ENCODE measurements around the gene STK10.

STK10 gene

DNA sequence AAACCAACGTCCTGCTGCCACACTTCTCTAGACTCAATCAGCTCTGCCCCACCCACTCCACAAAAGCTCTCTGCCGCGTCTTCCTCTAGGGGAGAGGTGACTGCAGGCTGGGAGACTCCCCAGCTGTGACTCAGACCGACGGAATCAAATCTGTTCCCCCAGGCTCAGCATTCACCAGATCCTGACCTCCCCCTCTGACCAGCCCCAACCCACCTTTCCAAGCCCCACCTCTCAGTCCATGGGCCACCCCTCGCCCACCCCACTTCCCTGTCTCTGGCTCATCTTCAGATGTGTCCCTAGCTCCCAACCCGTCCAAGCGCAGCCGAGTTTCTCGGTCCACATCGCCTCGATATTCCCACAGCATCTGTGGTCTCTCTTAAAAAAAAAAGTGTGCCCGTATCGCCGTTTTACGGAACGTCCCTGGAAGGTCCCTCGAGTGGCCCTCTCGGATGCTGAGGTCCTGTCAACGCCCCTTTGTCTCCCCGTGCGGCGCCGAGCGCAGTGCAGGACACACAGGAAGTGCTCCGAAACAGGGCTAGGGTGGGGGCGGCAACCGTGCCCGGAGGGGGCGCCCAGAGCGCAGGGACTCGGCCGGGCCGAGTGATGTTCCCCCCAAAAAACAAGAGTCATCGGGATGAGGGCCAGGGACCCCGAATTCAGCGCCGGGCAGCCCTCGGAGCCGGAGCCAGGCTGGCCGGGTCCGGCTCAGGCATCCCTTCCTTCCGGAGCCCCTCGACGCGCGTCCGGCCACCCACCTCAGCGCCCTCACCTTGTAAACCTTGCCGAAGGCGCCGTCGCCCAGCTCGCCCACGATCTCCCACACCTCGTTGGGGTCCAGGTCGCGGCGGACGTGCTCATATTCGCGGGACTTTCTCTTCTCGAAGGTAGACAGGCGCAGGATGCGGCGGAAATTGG lies 649 bp downstream of the STK10 start:
- H3K9me3 ChIP-seq (ENCODE audit: insufficient read depth, low read length), result no peaks in the 10 kb centered on the region
- H3K36me3 ChIP-seq (ENCODE audit: insufficient read depth, insufficient read length, low read length), result peaks cover 8% of the 10 kb centered on the region
- H3K9ac ChIP-seq (ENCODE audit: insufficient read length, low read depth), result peak overlapping the region; percentile 86
- H3K4me1 ChIP-seq (ENCODE audit: insufficient read depth, insufficient read length), result peaks cover 5% of the 10 kb centered on the region
- no peak for DNase-seq (ENCODE audit: low read depth, low spot score)
- no peaks in the 10 kb centered on the region for H3K27me3 ChIP-seq (ENCODE audit: insufficient read depth, insufficient read length)
- peak overlapping the region; percentile 75 for H3K4me3 ChIP-seq (ENCODE audit: insufficient read length, low read depth)
- TF ChIP-seq YY1 (IDR thresholded peaks at IDR 0.05; ENCODE audit: insufficient read depth, insufficient read length) (no peak), SUZ12 (IDR thresholded peaks at IDR 0.05; ENCODE audit: extremely low read depth, insufficient read depth, insufficient read length) (no peak), ZNF274 (IDR thresholded peaks at IDR 0.05; ENCODE audit: low read depth, low read length) (no peak)

DNA sequence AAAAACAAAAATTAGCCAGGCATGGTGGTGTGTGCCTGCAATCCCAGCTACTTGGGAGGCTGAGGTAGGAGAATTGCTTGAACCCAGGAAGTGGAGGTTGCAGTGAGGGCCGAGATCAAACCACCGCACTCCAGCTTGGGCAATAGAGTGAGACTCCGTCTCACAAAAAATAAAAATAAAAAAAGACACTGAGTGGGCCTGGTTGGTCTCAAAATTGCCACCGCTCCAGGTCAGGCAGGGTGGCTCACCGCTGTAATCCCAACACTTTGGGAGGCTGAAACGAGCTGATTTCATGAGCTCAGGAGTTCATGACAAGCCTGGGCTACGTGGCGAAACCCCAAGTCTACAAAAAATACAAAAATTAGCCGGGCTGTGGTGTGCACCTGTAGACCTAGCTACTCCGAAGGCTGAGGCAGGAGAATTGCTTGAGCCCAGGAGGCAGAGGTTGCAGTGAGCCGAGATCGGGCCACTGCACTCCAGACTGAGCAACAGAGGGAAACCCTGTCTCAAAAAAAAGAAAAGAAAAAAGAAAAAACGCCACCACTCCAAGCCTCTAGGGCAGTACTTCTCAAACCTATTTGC lies 1.8 kb downstream of the STK10 start:
- no peak for DNase-seq (ENCODE audit: low read depth, low spot score)
- H3K27me3 ChIP-seq (ENCODE audit: insufficient read depth, insufficient read length), result no peaks in the 10 kb centered on the region
- peaks cover 8% of the 10 kb centered on the region for H3K36me3 ChIP-seq (ENCODE audit: insufficient read depth, insufficient read length, low read length)
- peaks cover 5% of the 10 kb centered on the region for H3K4me1 ChIP-seq (ENCODE audit: insufficient read depth, insufficient read length)
- no peak overlapping the region for H3K4me3 ChIP-seq (ENCODE audit: insufficient read length, low read depth)
- TF ChIP-seq YY1 (IDR thresholded peaks at IDR 0.05; ENCODE audit: insufficient read depth, insufficient read length), result no peak
- no peak for TF ChIP-seq ZNF274 (IDR thresholded peaks at IDR 0.05; ENCODE audit: low read depth, low read length)
- no peak for TF ChIP-seq SUZ12 (IDR thresholded peaks at IDR 0.05; ENCODE audit: extremely low read depth, insufficient read depth, insufficient read length)
- H3K9ac ChIP-seq (ENCODE audit: insufficient read length, low read depth), result no peak overlapping the region
- H3K9me3 ChIP-seq (ENCODE audit: insufficient read depth, low read length), result no peaks in the 10 kb centered on the region

DNA sequence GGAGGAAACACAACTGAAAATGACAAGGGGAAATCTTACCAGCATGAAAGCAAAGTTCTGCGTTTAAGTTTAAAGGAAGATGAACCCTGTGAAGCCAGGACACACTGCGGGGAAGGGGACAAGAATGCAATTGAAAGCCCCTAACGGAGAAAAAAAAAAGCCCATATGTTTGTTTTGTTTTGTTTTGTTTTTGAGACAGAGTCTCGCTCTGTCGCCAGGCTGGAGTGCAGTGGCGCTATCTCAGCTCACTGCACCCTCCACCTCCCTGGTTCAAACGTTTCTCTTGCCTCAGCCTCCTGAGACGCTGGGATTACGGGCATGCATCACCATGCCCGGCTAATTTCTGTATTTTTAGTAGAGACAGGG lies 2.9 kb downstream of the STK10 start:
- peaks cover 5% of the 10 kb centered on the region for H3K4me1 ChIP-seq (ENCODE audit: insufficient read depth, insufficient read length)
- peaks cover 8% of the 10 kb centered on the region for H3K36me3 ChIP-seq (ENCODE audit: insufficient read depth, insufficient read length, low read length)
- no peaks in the 10 kb centered on the region for H3K27me3 ChIP-seq (ENCODE audit: insufficient read depth, insufficient read length)
- no peak for DNase-seq (ENCODE audit: low read depth, low spot score)
- no peak for TF ChIP-seq SUZ12 (IDR thresholded peaks at IDR 0.05; ENCODE audit: extremely low read depth, insufficient read depth, insufficient read length)
- no peak for TF ChIP-seq ZNF274 (IDR thresholded peaks at IDR 0.05; ENCODE audit: low read depth, low read length)
- no peak for TF ChIP-seq YY1 (IDR thresholded peaks at IDR 0.05; ENCODE audit: insufficient read depth, insufficient read length)
- H3K9ac ChIP-seq (ENCODE audit: insufficient read length, low read depth), result no peak overlapping the region
- H3K9me3 ChIP-seq (ENCODE audit: insufficient read depth, low read length), result no peaks in the 10 kb centered on the region
- H3K4me3 ChIP-seq (ENCODE audit: insufficient read length, low read depth), result no peak overlapping the region

DNA sequence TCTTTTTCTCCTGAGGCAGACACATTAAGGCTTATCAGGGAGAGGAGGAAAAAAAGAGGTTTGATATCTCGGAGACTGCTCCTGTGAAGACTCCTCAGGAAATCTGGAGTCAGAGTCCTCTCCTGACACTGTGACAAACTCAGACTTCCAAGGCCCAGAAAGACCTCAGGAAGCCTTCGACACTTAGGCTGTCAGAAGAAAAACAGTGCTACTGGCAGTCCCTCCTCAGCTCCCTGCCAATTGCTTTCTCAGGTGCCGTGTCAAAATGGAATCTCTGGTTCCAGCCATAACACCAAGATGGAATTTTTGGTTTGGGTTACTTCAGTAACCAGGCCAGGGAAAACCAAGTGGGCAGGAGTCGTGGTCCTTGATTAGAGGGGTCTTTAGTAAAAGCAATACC lies 4.1 kb downstream of the STK10 start:
- DNase-seq (ENCODE audit: low read depth, low spot score), result no peak
- H3K27me3 ChIP-seq (ENCODE audit: insufficient read depth, insufficient read length), result no peaks in the 10 kb centered on the region
- no peaks in the 10 kb centered on the region for H3K9me3 ChIP-seq (ENCODE audit: insufficient read depth, low read length)
- TF ChIP-seq YY1 (IDR thresholded peaks at IDR 0.05; ENCODE audit: insufficient read depth, insufficient read length) (no peak), ZNF274 (IDR thresholded peaks at IDR 0.05; ENCODE audit: low read depth, low read length) (no peak), SUZ12 (IDR thresholded peaks at IDR 0.05; ENCODE audit: extremely low read depth, insufficient read depth, insufficient read length) (no peak)
- H3K36me3 ChIP-seq (ENCODE audit: insufficient read depth, insufficient read length, low read length), result peaks cover 8% of the 10 kb centered on the region
- no peak overlapping the region for H3K4me3 ChIP-seq (ENCODE audit: insufficient read length, low read depth)
- H3K4me1 ChIP-seq (ENCODE audit: insufficient read depth, insufficient read length), result peaks cover 5% of the 10 kb centered on the region
- H3K9ac ChIP-seq (ENCODE audit: insufficient read length, low read depth), result no peak overlapping the region

DNA sequence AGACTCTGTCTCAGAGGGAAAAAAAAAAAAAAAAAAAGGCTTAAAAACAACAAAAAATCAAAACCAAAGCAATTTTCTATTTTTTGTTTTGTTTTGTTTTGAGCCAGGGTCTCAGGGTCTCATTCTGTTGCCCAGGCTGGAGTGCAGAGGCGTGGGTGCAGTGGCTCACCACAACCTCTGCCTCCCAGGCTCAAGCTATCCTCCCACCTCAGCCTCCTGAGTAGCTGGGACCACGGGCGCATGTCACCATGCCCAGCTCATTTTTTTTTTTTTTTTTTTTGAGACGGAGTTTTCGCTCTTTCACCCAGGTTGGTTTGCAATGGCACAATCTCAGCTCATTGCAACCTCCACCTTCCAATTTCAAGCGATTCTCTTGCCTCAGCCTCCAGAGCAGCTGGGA lies 5.7 kb downstream of the STK10 start:
- Histone ChIP-seq H3K9ac (ENCODE audit: insufficient read length, low read depth) (no peak overlapping the region), H3K36me3 (ENCODE audit: insufficient read depth, insufficient read length, low read length) (peaks cover 8% of the 10 kb centered on the region), H3K9me3 (ENCODE audit: insufficient read depth, low read length) (no peaks in the 10 kb centered on the region), H3K4me1 (ENCODE audit: insufficient read depth, insufficient read length) (peaks cover 5% of the 10 kb centered on the region), H3K27me3 (ENCODE audit: insufficient read depth, insufficient read length) (no peaks in the 10 kb centered on the region), H3K4me3 (ENCODE audit: insufficient read length, low read depth) (no peak overlapping the region)
- DNase-seq (ENCODE audit: low read depth, low spot score), result no peak
- TF ChIP-seq YY1 (IDR thresholded peaks at IDR 0.05; ENCODE audit: insufficient read depth, insufficient read length), result no peak
- no peak for TF ChIP-seq ZNF274 (IDR thresholded peaks at IDR 0.05; ENCODE audit: low read depth, low read length)
- no peak for TF ChIP-seq SUZ12 (IDR thresholded peaks at IDR 0.05; ENCODE audit: extremely low read depth, insufficient read depth, insufficient read length)

DNA sequence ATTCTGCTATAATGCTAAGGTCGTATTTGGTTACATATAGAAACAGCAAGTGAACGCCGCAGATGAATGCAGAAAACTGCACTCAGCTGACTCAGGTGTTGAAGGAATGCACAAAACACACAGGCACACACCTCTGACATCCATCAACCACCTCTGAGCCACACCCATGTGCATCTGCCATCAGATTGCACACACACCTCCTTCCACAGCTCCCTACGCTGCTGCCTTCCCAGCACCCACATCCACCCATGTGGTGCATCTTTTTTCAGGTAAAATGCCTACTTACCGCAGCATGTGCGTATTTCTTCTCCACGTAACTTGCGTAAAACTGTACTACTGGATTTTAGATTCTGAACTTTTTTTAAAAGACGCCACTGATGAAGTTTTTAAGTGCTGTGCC lies 7.1 kb downstream of the STK10 start:
- peaks cover 3% of the 10 kb centered on the region for H3K4me1 ChIP-seq (ENCODE audit: insufficient read depth, insufficient read length)

More for the DNA sequence above, 7.1 kb downstream of the STK10 start:
- Histone ChIP-seq H3K4me3 (ENCODE audit: insufficient read length, low read depth) (no peak overlapping the region), H3K9ac (ENCODE audit: insufficient read length, low read depth) (no peak overlapping the region), H3K27me3 (ENCODE audit: insufficient read depth, insufficient read length) (no peaks in the 10 kb centered on the region), H3K36me3 (ENCODE audit: insufficient read depth, insufficient read length, low read length) (peaks cover 8% of the 10 kb centered on the region), H3K9me3 (ENCODE audit: insufficient read depth, low read length) (no peaks in the 10 kb centered on the region)
- DNase-seq (ENCODE audit: low read depth, low spot score), result no peak
- TF ChIP-seq YY1 (IDR thresholded peaks at IDR 0.05; ENCODE audit: insufficient read depth, insufficient read length), result no peak
- no peak for TF ChIP-seq SUZ12 (IDR thresholded peaks at IDR 0.05; ENCODE audit: extremely low read depth, insufficient read depth, insufficient read length)
- no peak for TF ChIP-seq ZNF274 (IDR thresholded peaks at IDR 0.05; ENCODE audit: low read depth, low read length)
